HTR-8/SVneo (cell line): Measurements from ENCODE around the gene DIS3L2.
"Not testable (repeated sequence)": the region's sequence is repeated elsewhere in the genome, so short reads cannot be mapped to it uniquely, and the experiment has no call there.

Experiments used
- DNase-seq: peaks from one replicate; pipeline ENCODE4 v3.0.0; 2011; ENCODE audit warnings: low spot score, mixed read lengths; ENCODE audit not compliant: insufficient read length
- FAIRE-seq: peaks from 2 replicates; lab custom pipeline; 2011; peaks lifted over from hg19 to GRCh38; lab: Jason Lieb, UNC

The DIS3L2 gene

GRCh38 chr2:232369126-232369951, 407.8 kb downstream of the DIS3L2 start:
- FAIRE-seq: no peak
- DNase-seq: no peak

DNA sequence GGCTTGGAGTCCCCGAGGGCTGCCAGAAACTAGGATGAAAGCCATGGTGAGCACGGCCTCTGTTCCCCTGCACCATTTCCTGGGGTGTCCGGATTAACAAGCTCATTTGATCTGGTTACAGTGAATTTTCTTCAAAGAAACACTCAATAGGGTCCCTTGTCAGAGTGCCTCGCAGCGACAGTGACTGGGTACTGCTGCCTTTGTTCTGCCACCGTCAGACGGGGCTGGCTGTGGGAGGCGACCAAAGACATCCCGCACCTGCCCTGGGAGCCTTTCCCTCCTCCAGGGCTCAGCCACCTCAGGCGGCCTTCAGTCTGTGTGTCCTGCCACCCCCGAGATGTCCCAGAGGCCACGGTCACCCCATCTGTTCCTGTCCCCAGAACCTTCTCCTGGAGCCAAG, 408.5 kb downstream of the DIS3L2 start:
- DNase-seq, FAIRE-seq: not testable (repeated sequence)

GRCh38 chr2:232372231-232373208, 411.0 kb downstream of the DIS3L2 start:
- no peak for FAIRE-seq
- no peak for DNase-seq

DNA sequence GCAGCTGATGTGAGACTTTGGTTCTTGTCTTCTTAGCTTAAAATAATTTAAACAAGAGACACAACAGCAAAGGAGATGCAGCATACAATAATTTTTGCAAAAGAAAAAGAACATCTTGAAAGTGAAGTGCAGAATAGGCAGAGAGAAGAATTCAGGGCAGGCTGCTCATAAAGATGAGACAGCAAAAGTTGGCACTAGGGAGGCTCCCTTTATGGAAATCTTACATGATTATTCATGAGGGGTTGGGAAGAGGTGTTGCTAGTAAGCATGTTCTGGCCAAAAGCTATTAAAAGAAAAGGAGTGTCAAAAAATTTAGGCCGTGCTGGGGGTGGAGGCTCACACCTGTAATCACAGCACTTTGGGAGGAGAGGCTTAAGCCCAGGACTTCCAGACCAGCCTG, 412.8 kb downstream of the DIS3L2 start:
- DNase-seq: no peak
- no peak for FAIRE-seq

DNA sequence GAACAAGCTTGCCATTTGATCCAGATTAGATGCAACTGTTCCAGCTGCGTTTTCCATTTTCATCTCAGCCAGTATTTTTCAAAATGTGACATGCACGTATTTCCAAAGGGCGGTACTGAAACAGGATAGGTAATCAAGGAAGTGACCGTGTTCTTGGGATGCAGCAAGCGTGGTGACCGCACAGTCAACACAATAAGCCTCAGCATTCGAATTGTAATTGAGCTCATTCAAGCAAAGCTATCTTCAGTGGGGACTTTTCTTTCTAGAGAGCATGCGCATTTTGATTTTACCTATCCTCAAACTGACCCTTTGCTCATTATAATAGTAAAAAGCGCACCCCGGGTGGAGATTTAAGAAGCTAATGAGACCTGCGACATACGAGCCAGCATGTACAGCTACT, 413.7 kb downstream of the DIS3L2 start:
- FAIRE-seq: no peak

GRCh38 chr2:232376260-232376659, 414.7 kb downstream of the DIS3L2 start:
- DNase-seq (no peak), FAIRE-seq (peak; percentile 9)

More for the DNA sequence above, 413.7 kb downstream of the DIS3L2 start:
- no peak for DNase-seq

GRCh38 chr2:232376713-232377112, 415.2 kb downstream of the DIS3L2 start:
- FAIRE-seq (no peak), DNase-seq (no peak)

DNA sequence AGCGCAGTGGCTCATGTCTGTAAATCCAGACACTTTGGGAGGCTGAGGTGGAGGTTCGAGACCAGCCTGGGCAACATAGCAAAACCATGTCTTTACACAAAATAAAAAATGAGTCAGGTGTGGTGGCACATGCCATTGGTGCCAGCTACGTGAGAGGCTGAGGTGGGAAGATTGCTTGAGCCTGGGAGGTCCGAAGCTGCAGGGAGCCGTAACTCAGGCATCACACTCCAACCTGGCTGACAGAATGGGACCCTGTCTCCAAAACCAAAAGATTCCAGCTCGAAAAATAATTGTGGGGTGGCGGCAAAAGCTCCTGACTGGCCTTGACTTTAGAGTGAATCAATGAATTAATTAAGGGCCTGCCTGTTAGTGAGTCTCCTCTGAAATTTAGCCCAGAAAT, 415.8 kb downstream of the DIS3L2 start:
- FAIRE-seq (no peak), DNase-seq (no peak)

GRCh38 chr2:232377841-232378734, 416.6 kb downstream of the DIS3L2 start:
- DNase-seq (no peak), FAIRE-seq (no peak)

GRCh38 chr2:232378735-232379151, 417.2 kb downstream of the DIS3L2 start, which contains the start of gene ALPP:
Gene ALPP (plus strand): TSS chr2:232378751. CDS start chr2:232378803, 52 bp downstream.
- peak; percentile 69 for FAIRE-seq
- not testable (repeated sequence) for DNase-seq

- not testable (repeated sequence) for DNase-seq, FAIRE-seq
Observed at GRCh38 chr2:232379610-232380590, 418.4 kb downstream of the DIS3L2 start.

- FAIRE-seq, DNase-seq: not testable (repeated sequence)
Observed at GRCh38 chr2:232381204-232382031, 419.9 kb downstream of the DIS3L2 start.

DNA sequence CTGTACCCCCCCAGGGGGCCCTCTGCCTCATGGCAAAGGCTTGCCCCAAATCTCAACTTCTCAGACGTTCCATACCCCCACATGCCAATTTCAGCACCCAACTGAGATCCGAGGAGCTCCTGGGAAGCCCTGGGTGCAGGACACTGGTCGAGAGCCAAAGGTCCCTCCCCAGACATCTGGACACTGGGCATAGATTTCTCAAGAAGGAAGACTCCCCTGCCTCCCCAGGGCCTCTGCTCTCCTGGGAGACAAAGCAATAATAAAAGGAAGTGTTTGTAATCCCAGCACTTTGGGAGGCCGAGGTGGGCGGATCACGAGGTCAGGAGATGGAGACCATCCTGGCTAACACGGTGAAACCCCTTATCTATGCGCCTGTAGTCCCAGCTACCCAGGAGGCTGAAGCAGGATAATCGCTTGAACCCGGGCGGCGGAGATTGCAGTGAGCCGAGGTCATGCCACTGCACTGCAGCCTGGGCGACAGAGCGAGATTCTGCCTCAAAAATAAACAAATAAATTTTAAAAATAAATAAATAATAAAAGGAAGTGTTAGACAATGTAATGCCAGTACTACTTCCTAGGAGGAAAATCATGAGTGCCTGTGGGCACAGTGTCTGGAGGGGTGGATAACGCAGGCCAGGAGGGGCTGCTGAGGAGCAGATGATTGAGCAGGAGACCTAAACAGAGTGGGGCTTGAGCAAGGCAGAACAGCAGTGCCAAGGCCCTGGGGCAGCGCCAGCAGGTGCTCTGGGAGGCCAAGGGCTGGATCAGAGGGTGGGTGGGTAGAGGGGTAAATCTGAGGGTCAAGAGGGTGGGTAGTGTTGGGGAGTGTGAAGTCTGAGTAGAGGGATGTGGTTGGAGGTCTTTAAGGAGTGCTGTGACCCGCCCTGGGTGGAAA, 421.1 kb downstream of the DIS3L2 start:
- no peak for FAIRE-seq

GRCh38 chr2:232384466-232384865, 423.0 kb downstream of the DIS3L2 start:
- FAIRE-seq (no peak), DNase-seq (no peak)

More for the DNA sequence above, 421.1 kb downstream of the DIS3L2 start:
- DNase-seq: no peak

GRCh38 chr2:232385058-232385457, 423.5 kb downstream of the DIS3L2 start:
- not testable (repeated sequence) for DNase-seq, FAIRE-seq

DNA sequence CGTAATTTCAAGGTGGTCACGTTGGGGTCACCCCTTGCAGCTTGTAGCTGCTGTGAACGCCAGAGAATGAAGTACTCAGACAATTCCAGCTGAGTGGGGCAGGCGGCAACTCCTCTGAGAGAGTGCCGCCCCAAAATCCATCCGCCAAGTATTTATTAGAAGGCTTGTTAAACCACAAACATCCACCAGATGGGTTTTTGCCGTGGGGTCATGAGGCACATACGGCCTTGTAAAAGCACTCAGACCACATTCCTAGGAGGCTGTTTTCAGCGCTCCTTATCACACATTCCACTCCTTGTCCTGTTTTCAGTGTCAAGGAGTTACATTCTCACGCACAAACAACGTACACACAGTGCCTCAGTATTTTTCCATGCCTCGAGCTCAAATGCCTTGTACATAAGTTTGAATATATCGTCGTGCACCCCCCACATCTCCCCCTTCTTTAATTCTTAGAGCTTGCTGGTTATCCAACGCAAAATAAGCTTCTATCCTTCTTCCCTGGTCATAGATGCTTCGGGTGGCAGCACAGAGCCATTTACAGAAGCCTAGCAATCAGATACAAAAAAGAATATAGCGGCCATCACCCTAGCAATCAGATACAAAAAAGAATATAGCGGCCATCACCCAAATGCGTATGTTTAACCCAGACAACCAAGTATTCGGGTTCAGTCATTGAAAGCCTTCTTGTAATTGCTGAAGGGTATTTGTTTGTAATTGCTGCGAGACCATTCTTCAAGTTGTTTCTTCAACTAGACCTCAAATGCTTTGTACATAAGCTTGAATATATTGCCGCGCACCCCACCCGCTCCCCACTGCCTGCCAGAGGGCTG, 424.4 kb downstream of the DIS3L2 start:
- DNase-seq (peak; percentile 74), FAIRE-seq (peak; percentile 80)
